ENCODE data around the gene HSBP1L1. TPM values are rescaled to one million over a fixed set of nuclear protein-coding genes. Genes with fewer than 3 reads are reported as not detected.

The HSBP1L1 gene
- total and polyA plus RNA-seq, 9 donors = 2.6 to 5.6 (median 3.7) TPM

- Histone ChIP-seq H3K9me3 (replicated peaks; ENCODE audit: control insufficient read depth, low read depth, low read length) (peaks cover 16% of the 10 kb centered on the region), H3K4me1 (ENCODE audit: control insufficient read depth, insufficient read depth, low read length) (peaks cover 2% of the 10 kb centered on the region), H3K27me3 (ENCODE audit: control insufficient read depth, insufficient read depth, low read length) (no peaks in the 10 kb centered on the region), H3K36me3 (ENCODE audit: control insufficient read depth, insufficient read depth, low read length) (peaks cover 47% of the 10 kb centered on the region), H3K4me3 (ENCODE audit: low read length) (no peak overlapping the region), H3K27ac (ENCODE audit: low read length) (no peak overlapping the region)
- no peak for DNase-seq
- WGBS (ENCODE audit: insufficient coverage) = 92% methylated on average over 20 of the region's 25 CpGs
Measured at GRCh38 chr18:79937103-79937860, 27.2 kb upstream of the HSBP1L1 start.

GRCh38 chr18:79938196-79938595 is 26.2 kb upstream of the HSBP1L1 start:
- WGBS (ENCODE audit: insufficient coverage) = 97% methylated on average over 5 of the region's 9 CpGs
- Histone ChIP-seq H3K4me3 (ENCODE audit: low read length) (no peak overlapping the region), H3K4me1 (ENCODE audit: control insufficient read depth, insufficient read depth, low read length) (peaks cover 5% of the 10 kb centered on the region), H3K9me3 (replicated peaks; ENCODE audit: control insufficient read depth, low read depth, low read length) (peaks cover 13% of the 10 kb centered on the region), H3K36me3 (ENCODE audit: control insufficient read depth, insufficient read depth, low read length) (peaks cover 56% of the 10 kb centered on the region), H3K27me3 (ENCODE audit: control insufficient read depth, insufficient read depth, low read length) (no peaks in the 10 kb centered on the region), H3K27ac (ENCODE audit: low read length) (no peak overlapping the region)
- no peak for DNase-seq

GRCh38 chr18:79939096-79939495 is 25.3 kb upstream of the HSBP1L1 start:
- DNase-seq = no peak
- Histone ChIP-seq H3K9me3 (replicated peaks; ENCODE audit: control insufficient read depth, low read depth, low read length) (peaks cover 7% of the 10 kb centered on the region), H3K27ac (ENCODE audit: low read length) (no peak overlapping the region), H3K4me3 (ENCODE audit: low read length) (no peak overlapping the region), H3K36me3 (ENCODE audit: control insufficient read depth, insufficient read depth, low read length) (peaks cover 56% of the 10 kb centered on the region), H3K4me1 (ENCODE audit: control insufficient read depth, insufficient read depth, low read length) (peaks cover 6% of the 10 kb centered on the region), H3K27me3 (ENCODE audit: control insufficient read depth, insufficient read depth, low read length) (no peaks in the 10 kb centered on the region)
- 71% methylated on average over 3 of the region's 5 CpGs for WGBS (ENCODE audit: insufficient coverage)

- Histone ChIP-seq H3K4me1 (ENCODE audit: control insufficient read depth, insufficient read depth, low read length) (peaks cover 18% of the 10 kb centered on the region), H3K27me3 (ENCODE audit: control insufficient read depth, insufficient read depth, low read length) (no peaks in the 10 kb centered on the region), H3K4me3 (ENCODE audit: low read length) (no peak overlapping the region), H3K27ac (ENCODE audit: low read length) (no peak overlapping the region), H3K9me3 (replicated peaks; ENCODE audit: control insufficient read depth, low read depth, low read length) (peaks cover 5% of the 10 kb centered on the region), H3K36me3 (ENCODE audit: control insufficient read depth, insufficient read depth, low read length) (peaks cover 55% of the 10 kb centered on the region)
- no peak for DNase-seq
- 96% methylated on average over 12 of the region's 18 CpGs for WGBS (ENCODE audit: insufficient coverage)
Measured at GRCh38 chr18:79940126-79940813, 24.2 kb upstream of the HSBP1L1 start.

GRCh38 chr18:79940814-79941472 is 23.5 kb upstream of the HSBP1L1 start:
- 75% methylated on average over 17 of the region's 17 CpGs for WGBS (ENCODE audit: insufficient coverage)
- Histone ChIP-seq H3K4me1 (ENCODE audit: control insufficient read depth, insufficient read depth, low read length) (peaks cover 24% of the 10 kb centered on the region), H3K4me3 (ENCODE audit: low read length) (no peak overlapping the region), H3K9me3 (replicated peaks; ENCODE audit: control insufficient read depth, low read depth, low read length) (no peaks in the 10 kb centered on the region), H3K27ac (ENCODE audit: low read length) (no peak overlapping the region), H3K27me3 (ENCODE audit: control insufficient read depth, insufficient read depth, low read length) (no peaks in the 10 kb centered on the region), H3K36me3 (ENCODE audit: control insufficient read depth, insufficient read depth, low read length) (peaks cover 48% of the 10 kb centered on the region)
- DNase-seq = no peak

GRCh38 chr18:79941473-79942119 is 22.8 kb upstream of the HSBP1L1 start:
- DNase-seq = no peak
- Histone ChIP-seq H3K9me3 (replicated peaks; ENCODE audit: control insufficient read depth, low read depth, low read length) (no peaks in the 10 kb centered on the region), H3K4me1 (ENCODE audit: control insufficient read depth, insufficient read depth, low read length) (peaks cover 24% of the 10 kb centered on the region), H3K27ac (ENCODE audit: low read length) (no peak overlapping the region), H3K27me3 (ENCODE audit: control insufficient read depth, insufficient read depth, low read length) (no peaks in the 10 kb centered on the region), H3K4me3 (ENCODE audit: low read length) (no peak overlapping the region), H3K36me3 (ENCODE audit: control insufficient read depth, insufficient read depth, low read length) (peaks cover 49% of the 10 kb centered on the region)
- WGBS (ENCODE audit: insufficient coverage) = 84% methylated on average over 15 of the region's 16 CpGs

GRCh38 chr18:79942211-79942610 is 22.2 kb upstream of the HSBP1L1 start:
- H3K27ac ChIP-seq (ENCODE audit: low read length) = no peak overlapping the region
- H3K27me3 ChIP-seq (ENCODE audit: control insufficient read depth, insufficient read depth, low read length) = no peaks in the 10 kb centered on the region
- H3K4me1 ChIP-seq (ENCODE audit: control insufficient read depth, insufficient read depth, low read length) = peaks cover 24% of the 10 kb centered on the region
- no peak overlapping the region for H3K4me3 ChIP-seq (ENCODE audit: low read length)
- peaks cover 50% of the 10 kb centered on the region for H3K36me3 ChIP-seq (ENCODE audit: control insufficient read depth, insufficient read depth, low read length)
- DNase-seq = no peak
- no peaks in the 10 kb centered on the region for H3K9me3 ChIP-seq (replicated peaks; ENCODE audit: control insufficient read depth, low read depth, low read length)
- 100% methylated on average over 4 of the region's 7 CpGs for WGBS (ENCODE audit: insufficient coverage)

GRCh38 chr18:79942786-79943607 is 21.4 kb upstream of the HSBP1L1 start:
- 87% methylated on average over 30 of the region's 31 CpGs for WGBS (ENCODE audit: insufficient coverage)
- peaks cover 53% of the 10 kb centered on the region for H3K36me3 ChIP-seq (ENCODE audit: control insufficient read depth, insufficient read depth, low read length)

GRCh38 chr18:79943608-79944125 is 20.8 kb upstream of the HSBP1L1 start:
- Histone ChIP-seq H3K27ac (ENCODE audit: low read length) (no peak overlapping the region), H3K9me3 (replicated peaks; ENCODE audit: control insufficient read depth, low read depth, low read length) (no peaks in the 10 kb centered on the region), H3K27me3 (ENCODE audit: control insufficient read depth, insufficient read depth, low read length) (no peaks in the 10 kb centered on the region), H3K4me1 (ENCODE audit: control insufficient read depth, insufficient read depth, low read length) (peaks cover 26% of the 10 kb centered on the region), H3K36me3 (ENCODE audit: control insufficient read depth, insufficient read depth, low read length) (peaks cover 56% of the 10 kb centered on the region), H3K4me3 (ENCODE audit: low read length) (no peak overlapping the region)
- DNase-seq = no peak
- 87% methylated on average over 19 of the region's 20 CpGs for WGBS (ENCODE audit: insufficient coverage)

More at GRCh38 chr18:79942786-79943607, 21.4 kb upstream of the HSBP1L1 start:
- Histone ChIP-seq H3K4me3 (ENCODE audit: low read length) (no peak overlapping the region), H3K27me3 (ENCODE audit: control insufficient read depth, insufficient read depth, low read length) (no peaks in the 10 kb centered on the region), H3K9me3 (replicated peaks; ENCODE audit: control insufficient read depth, low read depth, low read length) (no peaks in the 10 kb centered on the region), H3K4me1 (ENCODE audit: control insufficient read depth, insufficient read depth, low read length) (peaks cover 24% of the 10 kb centered on the region), H3K27ac (ENCODE audit: low read length) (no peak overlapping the region)
- no peak for DNase-seq

All from muscle of leg (tissue), 11 donors.